Stimulated activated CD4-positive, alpha-beta T cell treated with anti-CD3 and anti-CD28 coated beads, Interleukin-1b, Interleukin-23, amount 100 ng/mL, for 1 hour (primary cell): ENCODE measurements around the gene NACC2.

ENCODE experiments used
- DNase-seq, 2 donors: peaks; one replicate each; pipeline ENCODE4 v3.0.0-alpha.2; 2020; ENCODE audit warnings: low read depth in 2 of 2

The NACC2 gene

DNA sequence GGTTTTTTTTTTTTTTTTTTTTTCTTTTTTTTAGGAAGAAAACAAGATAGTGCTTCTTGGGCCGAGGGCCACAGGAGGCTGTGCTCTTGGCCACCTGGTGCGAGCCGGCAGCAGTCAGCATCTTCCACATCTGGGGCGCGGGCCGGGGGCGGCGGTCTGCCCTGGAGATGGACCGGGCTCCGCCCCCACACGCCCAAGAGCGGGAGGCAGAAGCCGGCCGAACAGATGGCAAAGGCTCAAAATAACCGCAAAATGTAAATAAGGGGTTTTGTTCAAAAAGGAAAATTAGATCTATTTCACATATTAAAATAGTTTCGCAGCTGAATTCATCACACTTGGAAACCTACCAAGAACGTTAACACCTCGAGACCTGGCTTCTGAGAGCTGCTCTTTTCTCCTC lies 82.4 kb downstream of the NACC2 start:
- DNase-seq = no peak

DNA sequence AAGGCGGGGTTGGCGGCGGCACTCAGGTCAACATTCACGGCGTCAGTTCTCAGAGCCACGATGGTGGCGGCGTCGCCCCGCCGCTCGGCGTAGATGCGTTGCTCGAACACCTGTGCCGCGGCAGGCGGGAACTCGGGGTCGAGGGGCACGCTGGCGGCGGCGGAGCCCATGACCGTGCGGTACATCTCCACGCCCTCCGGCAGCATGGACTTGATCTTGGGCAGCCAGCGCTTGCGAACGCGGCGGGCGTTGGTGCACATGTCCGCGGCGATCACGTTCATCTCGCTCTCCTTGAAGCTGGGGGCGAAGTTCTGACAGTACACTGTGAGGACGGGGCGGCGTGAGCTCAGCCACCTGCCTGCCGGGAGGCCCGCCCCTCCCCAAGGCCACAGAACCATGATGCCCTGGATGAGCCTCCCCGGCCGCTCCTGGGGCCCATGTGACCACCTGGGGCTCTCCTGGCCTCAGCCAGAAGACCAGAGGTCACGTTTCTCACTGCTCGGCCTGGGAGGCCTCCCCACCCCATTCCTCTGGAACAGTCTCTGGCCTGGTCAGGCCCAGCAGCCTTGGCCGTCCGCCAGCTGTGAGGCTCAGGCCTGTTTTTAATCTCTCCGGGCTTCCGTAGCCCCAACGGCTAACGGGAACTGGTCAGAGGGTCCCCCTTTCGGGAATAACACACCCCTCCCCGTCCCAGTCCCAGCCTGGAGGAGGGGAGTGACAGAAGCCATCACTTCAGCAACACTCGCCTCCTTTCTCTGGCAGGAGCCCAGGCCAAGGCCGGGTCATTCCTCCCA lies 83.2 kb downstream of the NACC2 start:
- DNase-seq = no peak

DNA sequence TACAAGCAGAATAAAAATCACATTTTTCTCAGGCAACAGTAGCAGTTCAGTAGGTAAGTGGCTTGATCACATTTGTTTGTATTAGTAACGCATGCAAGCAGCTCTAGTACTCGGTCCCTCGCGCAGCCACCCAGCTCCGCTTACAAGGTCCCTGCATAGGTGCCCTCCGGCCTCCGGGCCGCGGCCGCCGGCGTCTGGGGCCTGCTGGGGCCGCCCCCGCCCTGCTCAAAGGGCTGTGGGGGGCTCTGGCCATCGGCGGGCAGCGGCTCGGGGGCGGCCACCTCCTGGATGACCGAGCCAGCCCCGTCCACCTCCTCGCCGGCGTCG lies 83.8 kb downstream of the NACC2 start:
- DNase-seq = no peak

DNA sequence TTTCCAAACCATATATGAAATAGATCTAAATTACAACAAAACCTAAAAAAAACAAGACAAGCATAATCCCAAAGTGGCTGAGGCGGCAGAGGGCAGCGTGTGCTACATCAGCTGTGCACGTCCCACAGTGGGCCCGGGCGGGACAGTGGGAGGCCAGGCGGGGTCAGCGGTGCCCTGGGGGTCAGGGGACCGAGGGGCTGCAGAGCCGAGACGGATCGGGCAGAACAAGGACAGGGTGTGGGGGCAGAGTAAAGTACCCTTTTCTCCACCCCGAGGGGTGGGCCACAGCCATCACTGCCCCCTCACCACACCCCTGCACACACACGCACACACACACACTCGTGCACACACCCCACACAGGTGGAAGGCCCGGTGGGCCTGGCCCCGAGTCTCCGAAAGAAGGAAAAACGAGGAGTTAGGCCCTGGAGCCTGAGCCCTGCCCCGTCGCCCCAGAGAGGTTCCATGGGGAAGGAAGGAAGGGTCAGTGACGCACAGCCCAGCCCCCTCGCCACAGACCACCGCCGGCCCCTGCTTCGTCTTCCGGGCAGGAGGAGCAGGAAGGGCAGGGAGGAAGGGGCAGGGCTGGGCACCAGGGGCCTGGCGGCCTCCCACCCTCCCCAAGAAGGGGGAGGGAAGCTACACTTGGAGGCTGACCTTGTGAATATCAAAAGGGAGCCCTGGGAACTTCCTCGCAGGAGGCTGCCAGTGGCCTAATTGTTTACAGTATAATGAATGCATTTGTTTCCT lies 84.3 kb downstream of the NACC2 start:
- no peak for DNase-seq

DNA sequence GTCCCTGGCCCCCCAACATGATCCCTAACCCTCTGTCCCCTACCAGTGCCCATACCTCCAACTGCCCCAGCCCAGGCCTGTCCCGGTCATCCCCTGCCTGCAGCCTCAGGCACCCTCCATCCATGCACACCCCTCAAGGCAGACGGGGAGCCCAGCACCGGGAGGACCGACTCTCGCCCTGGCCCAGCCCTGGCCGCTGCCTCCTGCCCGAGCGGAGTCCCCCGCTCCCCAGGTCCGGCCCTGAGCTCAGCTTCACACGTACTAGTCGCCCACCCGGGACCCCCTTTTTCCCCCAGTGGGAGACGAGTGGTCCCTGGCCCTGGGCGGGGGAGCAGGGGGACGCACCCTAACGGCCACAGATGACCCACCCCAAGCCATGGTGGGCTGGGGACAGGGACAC lies 84.9 kb downstream of the NACC2 start:
- no peak for DNase-seq

DNA sequence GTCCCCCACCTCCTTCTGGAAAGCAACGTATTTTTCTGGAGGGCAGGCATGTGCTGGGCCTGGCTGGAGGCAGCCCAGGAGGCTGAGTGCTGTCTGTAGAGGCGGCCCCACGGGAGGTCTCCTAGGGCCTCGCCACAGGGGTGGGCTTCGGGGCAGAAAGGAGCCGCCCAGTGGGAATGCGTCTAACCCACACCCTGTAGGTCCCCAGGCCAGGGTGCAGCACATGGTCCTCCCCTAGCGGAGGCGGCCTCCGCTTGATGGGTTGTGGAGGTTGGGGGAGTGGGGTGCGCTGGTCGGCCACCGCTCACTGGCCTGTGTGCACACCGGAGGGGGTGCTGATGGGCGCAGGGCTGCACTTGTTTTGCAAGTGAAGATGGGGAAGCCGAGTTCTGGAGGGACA lies 85.6 kb downstream of the NACC2 start:
- no peak for DNase-seq

DNA sequence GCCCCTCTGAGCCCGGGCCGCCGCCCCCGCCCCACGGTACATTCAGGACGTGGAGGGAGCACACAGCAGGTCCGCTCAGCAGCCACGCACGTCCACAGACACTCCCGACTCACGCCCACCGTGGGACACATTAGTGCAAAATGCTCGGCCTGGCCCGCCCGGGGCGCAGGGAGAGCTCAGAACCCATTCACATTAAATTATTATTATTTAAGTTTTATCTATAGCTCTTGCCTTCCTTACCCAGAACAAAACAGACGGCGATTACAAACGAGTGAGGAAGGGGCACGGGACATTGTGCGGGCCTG lies 86.4 kb downstream of the NACC2 start:
- DNase-seq = no peak

DNA sequence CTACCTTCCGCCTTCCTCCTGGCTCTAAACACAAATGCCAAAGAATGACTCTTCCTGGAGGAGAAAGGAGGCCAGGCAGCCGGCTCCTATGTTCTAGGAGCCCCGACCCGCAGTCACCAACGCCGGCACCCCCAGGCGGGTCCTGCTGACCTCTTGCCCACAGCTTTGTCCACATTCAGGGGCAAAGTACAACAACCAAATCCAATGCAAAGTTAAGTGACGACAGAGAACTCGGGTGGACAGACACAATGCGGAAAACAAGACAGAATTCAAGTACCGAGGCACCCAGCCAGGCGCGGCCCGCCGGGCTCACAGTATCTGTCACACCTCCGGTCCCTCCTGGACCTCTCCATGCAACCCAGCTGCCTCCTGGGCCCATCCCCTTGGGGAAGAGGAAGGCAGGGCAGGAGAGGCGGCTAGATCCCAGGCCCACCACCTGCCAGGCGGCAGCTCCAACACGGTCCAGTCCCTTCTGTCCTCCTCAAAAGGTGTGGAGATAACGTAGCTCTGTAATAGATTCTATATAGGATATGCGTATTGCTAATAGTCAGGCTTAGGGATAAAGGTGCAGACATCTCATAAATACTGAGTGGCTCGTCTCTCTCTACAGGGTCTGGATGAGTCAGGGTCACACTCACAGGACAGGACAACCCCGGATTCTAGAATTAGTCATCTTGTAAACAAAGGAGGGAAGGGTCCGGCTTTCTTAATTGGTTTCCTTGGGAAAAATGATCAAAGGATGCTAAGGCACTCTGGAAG lies 87.0 kb downstream of the NACC2 start:
- DNase-seq = no peak

DNA sequence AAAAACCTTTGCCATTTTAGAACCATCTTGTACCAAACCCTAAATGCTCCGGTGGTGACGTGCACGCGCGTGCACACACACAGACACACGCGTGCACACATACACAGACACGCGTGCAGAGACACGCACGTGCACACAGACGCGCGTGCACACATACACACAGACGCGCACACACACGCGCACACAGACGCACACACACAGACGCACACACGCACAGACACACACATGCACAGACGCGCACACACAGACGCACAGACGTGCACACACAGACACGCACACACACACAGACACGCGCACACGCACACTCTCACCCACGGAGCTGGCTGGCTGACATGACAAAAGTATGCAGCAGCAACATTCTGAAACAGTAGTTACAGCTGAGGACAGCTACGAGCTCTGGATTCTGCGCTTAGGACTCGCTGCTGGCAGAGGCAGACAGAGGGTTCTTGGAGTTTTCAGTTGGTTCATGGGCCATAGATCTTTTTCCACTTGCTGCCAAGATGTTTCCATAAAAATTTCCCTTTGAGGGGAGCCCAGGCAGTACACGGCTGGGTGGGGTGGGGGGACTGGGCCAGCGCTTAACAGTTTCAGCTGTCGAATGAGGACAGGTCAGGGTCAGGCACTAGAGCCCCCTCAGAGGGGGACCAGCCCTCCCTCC lies 87.7 kb downstream of the NACC2 start:
- no peak for DNase-seq

DNA sequence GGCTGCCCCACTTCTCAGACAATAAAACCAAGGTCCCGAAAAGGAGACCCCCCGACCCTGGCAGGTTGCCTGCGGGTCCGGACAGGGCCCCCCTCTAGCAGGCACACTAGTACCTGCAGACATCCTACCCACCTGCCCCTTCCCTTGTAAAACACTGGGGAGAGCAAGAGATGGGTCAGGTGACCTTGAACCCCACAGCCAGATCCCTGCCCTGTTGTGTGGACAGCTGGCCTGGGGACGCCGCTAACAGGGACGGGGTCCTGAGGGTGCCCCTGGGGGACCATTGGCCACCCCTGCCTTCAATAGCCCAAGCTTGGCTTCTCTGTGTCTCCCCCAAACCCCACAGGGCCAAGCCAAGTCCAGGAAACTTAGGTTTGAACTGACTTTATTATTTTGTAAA lies 88.9 kb downstream of the NACC2 start:
- no peak for DNase-seq

DNA sequence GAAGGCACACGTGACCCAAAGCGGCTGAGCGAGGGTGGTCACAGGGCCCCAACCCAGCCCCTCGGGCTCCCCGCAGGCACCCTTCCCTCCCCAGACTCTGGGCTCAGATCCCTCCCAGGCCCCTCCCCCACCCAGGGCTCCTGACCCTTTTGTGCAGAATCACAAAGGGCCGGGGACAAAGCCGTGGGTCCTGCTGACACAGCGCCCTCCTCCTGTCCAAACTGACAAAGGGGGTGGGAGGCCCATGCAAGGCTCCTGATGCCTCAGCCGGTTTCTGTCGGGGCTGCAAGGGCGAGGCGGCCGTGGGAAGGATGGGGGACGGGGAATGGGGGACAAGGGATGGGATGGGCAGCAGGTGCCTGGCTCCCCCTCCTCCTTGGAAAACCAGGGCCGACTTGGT lies 90.4 kb downstream of the NACC2 start:
- no peak for DNase-seq

DNA sequence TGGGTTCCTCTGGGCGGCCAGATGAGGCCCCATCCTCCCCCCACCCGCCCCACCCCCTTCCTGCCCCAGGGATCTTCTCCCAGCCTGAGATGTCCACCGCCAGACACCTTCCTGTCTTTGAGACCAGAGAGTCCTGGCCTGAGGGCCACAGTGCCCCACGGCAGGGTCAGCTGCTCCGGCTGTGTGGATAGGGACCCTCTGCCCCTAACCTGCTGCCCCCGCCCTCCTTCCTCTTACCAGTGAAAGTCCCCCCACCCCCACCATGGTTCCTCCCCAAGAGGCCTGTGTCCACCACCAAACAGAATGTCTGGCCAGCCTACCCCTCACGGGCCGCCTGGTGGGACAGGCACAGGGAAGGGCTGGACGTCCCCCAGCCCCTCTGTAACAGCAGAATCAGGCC lies 90.9 kb downstream of the NACC2 start:
- no peak for DNase-seq

DNA sequence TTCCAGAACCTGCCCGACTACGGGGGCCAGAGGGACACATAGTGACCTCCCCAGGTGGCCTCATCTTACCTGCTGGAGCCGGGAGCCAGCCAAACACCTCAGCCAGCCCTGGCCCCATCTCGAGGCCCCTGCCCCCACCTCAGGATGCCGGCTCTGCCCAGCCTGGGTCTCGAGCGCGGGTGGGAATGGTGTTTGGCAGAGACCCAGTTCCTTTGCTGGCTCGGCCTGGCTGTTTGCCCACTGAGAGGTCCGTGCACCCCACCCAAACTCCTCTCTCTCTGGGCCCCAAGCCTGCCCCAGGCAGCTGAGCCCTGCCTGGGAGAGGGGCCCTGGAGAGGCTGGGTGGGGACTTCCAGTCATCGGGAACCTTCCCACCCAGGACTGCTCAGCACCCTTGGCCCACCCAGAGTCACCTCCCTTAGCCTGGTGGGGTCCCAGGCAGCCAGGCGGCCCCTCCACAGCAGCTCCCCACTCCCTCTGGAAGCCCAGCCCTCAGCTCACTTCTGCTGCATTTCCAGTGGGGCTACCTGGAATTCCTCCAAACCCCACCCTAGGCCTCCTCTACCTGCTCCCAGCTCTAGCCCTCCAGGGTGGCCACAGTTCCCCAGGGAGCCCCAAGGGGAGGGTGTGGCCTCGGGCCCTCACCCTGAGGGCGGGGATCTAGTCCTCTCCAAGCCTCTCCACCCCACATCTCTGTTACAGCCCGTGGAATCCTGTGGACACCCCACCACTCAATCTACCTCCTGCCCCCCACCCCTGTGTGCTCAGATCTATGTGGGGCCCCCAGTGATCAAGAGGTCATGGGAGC lies 91.5 kb downstream of the NACC2 start:
- no peak for DNase-seq

DNA sequence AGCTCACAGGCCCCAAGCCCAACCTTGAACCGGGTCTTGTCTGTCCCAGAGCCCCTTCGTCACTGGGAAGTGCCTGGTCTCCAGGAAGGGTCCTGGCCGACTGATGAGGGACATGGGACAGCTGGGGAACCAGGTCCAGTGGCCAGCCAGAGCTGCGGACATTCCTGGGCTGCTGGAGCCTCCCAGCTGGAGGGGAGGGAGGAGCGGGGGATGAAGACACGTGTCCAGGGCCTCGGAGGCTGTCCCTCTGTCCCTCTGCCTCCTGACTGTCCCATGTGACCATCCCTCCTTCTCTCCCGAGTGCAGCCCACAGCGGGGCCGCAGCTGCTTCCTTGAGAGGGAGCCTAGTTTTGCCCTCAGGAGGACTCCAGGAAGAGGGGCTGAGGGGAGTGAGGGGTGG lies 92.2 kb downstream of the NACC2 start:
- no peak for DNase-seq

DNA sequence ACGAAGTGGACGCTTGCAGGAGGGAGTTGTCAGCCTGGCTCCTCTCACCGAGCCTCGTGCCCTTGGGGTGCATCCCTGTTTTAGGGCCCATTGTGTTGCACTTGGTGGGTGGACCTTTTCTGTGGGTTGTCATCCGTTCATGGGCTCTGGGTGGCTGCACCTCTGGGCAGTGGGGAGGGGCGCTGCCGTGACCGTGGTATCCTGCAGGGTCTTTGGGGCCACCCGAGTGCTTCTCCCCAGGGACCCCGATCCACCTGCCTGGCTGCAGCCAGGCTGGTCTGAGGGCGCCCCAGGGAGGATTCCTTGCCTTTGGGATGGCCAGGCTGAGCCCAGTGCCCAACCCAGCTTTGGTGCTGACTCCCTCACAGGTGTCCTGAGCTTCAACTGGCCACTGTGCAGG lies 92.9 kb downstream of the NACC2 start:
- no peak for DNase-seq

DNA sequence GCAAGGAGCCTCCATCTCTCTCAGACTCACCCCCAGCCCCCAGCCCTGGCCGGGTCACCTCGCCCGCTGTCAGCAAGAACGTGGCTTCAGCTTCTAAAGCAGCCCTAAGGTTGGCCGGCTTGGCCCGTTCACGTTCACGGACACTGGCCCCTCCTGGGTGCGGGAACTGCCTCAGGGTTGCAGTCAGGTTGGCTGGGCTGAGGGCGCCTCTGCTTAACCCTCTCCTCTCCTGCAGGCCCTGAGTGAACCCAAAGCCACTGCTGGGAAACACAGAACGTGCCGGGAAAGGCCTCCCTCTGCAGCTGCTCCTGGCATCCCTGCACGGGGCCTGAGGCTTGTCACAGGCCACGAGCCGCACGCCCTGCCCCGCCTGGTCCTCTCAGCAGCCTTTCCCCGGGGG lies 93.9 kb downstream of the NACC2 start:
- DNase-seq = no peak

DNA sequence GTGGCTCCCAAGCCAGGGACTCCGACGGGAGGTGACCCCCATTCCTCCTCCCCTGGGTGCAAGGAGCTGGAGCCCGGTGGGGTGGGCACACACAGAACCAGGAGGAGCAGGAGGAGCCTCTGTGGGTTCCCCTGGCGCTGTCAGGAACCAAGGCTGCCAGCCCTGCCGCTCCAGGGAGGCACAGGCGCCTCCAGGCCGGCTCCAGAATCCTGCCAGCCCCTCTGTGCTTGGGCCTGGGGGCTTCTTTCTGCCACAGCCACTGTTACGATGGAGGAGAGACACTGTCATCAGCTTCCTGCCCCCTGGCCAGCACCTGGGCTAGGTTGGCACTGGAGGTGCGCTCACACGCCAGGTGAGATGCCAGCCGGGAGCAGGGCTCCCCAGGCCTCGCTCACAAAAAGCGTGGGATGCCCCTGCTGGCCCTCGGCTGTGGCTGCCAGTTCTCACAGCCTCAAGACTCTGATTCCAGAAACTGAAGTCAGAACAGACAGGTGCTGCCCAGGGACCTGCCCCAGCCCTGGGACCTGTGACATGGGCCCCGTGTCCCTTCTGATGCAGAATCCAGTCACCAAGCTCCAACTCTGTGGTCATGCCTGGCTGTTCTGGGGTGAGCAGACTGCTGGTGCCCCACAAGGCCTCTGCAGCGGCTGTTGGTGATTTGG lies 96.5 kb downstream of the NACC2 start:
- no peak for DNase-seq

DNA sequence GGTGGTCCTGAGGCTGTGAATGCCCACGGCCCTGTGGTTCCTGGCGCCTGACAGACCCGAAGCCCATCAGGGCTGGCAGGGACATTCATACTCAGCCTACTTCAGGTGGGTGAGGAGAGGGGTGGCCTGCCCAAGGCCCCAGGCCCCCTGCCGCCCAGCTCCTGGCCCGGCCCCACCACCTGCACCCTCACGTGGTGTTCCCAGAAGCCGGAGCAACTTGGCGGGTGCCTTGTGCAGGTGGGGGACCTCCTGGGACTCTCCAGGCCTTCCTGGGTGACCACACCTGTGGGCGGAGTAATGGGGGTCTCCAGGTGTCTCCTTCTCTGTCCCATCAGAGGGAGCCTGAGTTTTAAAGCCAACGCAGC lies 97.1 kb downstream of the NACC2 start:
- DNase-seq = no peak

DNA sequence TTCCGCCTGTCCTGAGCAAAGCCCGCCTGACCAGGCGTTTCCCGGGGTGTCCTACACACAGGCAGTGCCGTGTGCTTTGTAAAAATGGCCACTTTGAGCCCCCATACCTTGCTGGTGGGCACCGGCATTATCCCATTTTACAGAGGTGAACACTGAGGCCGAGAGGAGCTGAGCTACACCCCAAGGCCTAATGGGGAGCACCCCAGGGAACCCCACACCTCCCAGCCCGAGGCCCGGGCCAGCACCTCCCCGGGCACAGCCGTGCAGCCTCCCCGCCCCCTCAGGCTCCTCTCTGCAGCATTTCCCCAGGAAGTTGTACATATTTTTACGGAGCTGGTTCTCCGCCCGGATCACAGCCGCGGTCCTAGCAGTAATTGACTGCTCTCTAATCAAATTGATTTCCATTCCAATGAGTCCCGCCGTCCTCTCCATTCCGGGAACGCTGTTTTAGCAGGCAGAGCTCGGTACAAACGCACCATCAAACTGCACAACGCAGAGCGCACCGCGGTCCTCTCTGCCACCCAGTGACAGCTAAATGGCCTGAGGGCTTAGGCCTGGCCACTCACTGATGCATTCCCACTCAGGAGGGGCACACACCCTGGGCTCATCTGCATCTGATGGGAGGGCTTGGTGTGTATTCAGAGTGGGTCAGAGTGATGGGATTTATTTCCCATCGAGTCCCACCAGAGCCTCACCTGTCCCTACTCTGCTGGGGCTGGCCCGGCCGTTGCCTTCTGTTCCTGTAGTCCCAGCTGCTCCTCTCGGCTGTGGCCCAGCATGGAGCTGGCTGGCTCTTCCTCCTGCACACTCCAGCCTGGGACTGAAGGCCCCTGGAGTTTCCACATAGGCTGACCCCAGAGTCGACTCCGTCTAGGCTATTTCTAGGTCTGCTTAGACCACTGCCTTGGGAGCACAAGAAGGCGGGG lies 97.7 kb downstream of the NACC2 start:
- no peak for DNase-seq

DNA sequence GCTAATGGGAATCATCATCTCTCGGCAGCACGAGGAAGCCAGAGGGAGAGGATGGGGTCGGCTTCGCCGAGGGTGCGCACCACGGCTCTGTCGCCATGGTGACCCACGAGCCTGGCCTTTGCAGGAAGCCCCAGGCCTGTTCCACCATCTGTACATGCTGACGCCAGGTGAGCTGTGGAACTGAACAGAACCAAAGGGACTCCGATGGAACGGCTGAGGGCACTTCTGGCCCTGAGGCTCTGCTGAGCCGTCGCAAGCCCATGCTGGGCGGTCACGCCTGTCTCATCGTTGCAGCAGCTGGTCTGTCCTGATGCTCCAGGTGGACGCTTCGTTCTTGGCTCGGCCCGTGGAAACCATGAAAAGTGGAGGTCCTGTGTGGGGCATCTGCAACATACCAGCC lies 99.3 kb downstream of the NACC2 start:
- DNase-seq = no peak
